ENCODE data around the gene SLC9A9.

Gene SLC9A9

GRCh38 chr3:143383421-143383820 lies 464.8 kb downstream of the SLC9A9 start:
- DNase-seq = no peak

- DNase-seq = no peak
These were observed 465.5 kb downstream of the SLC9A9 start for GRCh38 chr3:143382816-143383215.

GRCh38 chr3:143380449-143380848 lies 467.8 kb downstream of the SLC9A9 start:
- DNase-seq = no peak

GRCh38 chr3:143375698-143376097 lies 472.6 kb downstream of the SLC9A9 start:
- DNase-seq = no peak

GRCh38 chr3:143367171-143367570 lies 481.1 kb downstream of the SLC9A9 start:
- DNase-seq = no peak

- no peak for DNase-seq
These were observed 481.6 kb downstream of the SLC9A9 start for GRCh38 chr3:143366672-143367071.

- no peak for DNase-seq
These were observed 484.3 kb downstream of the SLC9A9 start for GRCh38 chr3:143363949-143364348.

- DNase-seq = peak; percentile 9
These were observed 485.0 kb downstream of the SLC9A9 start for GRCh38 chr3:143363276-143363675.

GRCh38 chr3:143362115-143362991 lies 485.9 kb downstream of the SLC9A9 start:
- no peak for DNase-seq

GRCh38 chr3:143361589-143361988 lies 486.7 kb downstream of the SLC9A9 start:
- no peak for DNase-seq

GRCh38 chr3:143360244-143360643 lies 488.0 kb downstream of the SLC9A9 start:
- no peak for DNase-seq

GRCh38 chr3:143358793-143359491 lies 489.3 kb downstream of the SLC9A9 start:
- DNase-seq = no peak

- DNase-seq = no peak
These were observed 490.0 kb downstream of the SLC9A9 start for GRCh38 chr3:143358155-143358792.

GRCh38 chr3:143357700-143358099 lies 490.6 kb downstream of the SLC9A9 start:
- DNase-seq = no peak

GRCh38 chr3:143356839-143357238 lies 491.4 kb downstream of the SLC9A9 start:
- DNase-seq = no peak

- DNase-seq = no peak
These were observed 493.9 kb downstream of the SLC9A9 start for GRCh38 chr3:143354342-143354741.

GRCh38 chr3:143352850-143353550 lies 495.3 kb downstream of the SLC9A9 start:
- DNase-seq = no peak

- DNase-seq = no peak
These were observed 496.2 kb downstream of the SLC9A9 start for GRCh38 chr3:143351895-143352608.

- DNase-seq = no peak
These were observed 496.9 kb downstream of the SLC9A9 start for GRCh38 chr3:143351354-143351753.

GRCh38 chr3:143349455-143349854 lies 498.8 kb downstream of the SLC9A9 start:
- no peak for DNase-seq

GRCh38 chr3:143348486-143349327 lies 499.6 kb downstream of the SLC9A9 start:
- no peak for DNase-seq

All from CD4-positive, alpha-beta T cell treated with Interleukin-12 subunit alpha and Interleukin-12 subunit beta, for 1 hour (primary cell).